Suprapubic skin (tissue), 3 donors: ENCODE data around the gene WWOX.

Source experiments
- CTCF ChIP-seq, 2 donors: fragments of 200-600 bp in 1 of 2; fragments of 450-650 bp in 1 of 2; sonication (generic) in 1 of 2; IDR thresholded peaks; one replicate each; pipeline ENCODE4 v1.5.1; 2016 to 2019; ENCODE audit warnings: antibody characterized with exemption in 2 of 2, mild to moderate bottlenecking in 1 of 2, moderate library complexity in 1 of 2
- POLR2AphosphoS5 ChIP-seq, 3 donors: sonication (generic); formaldehyde crosslinking; IDR thresholded peaks; one replicate each; pipeline ENCODE4 v1.6.1; 2017; ENCODE audit warnings: antibody characterized with exemption in 3 of 3

GRCh38 chr16:78421181-78421708 lies 321.8 kb downstream of the WWOX start:
- TF ChIP-seq POLR2AphosphoS5 (IDR thresholded peaks at IDR 0.05) (no peak), CTCF (IDR thresholded peaks at IDR 0.05) (no peak)
